BJ (cell line): Measurements from ENCODE around the gene TP53INP2. TPM values are rescaled to one million over a fixed set of nuclear protein-coding genes. Genes with fewer than 3 reads are reported as not detected.

Source experiments
- CTCF ChIA-PET: fragments of 350-600 bp; formaldehyde crosslinking; extraction: SDS; loops from one replicate; lab custom pipeline; 2021; ENCODE audit warnings: antibody characterized with exemption, inconsistent platforms; lab: Yijun Ruan, JAX
- POLR2A ChIA-PET: fragments of 300-600 bp; sonication (Branson Sonifier 250); formaldehyde crosslinking; extraction: SDS; loops from one replicate; lab custom pipeline; 2021; ENCODE audit warnings: antibody characterized with exemption; lab: Charles Lee
- DNase-seq: peaks from one replicate; pipeline ENCODE4 v3.0.0-alpha.2; 2011; ENCODE audit warnings: low read depth
- H3K27me3 ChIP-seq: 2 replicates; pipeline ENCODE4 v1.6.0; 2011; ENCODE audit warnings: low read length; ENCODE audit not compliant: control insufficient read depth, insufficient read depth
- H3K36me3 ChIP-seq: 2 replicates; pipeline ENCODE4 v1.5.1; 2011; ENCODE audit warnings: low read length; ENCODE audit not compliant: control insufficient read depth, insufficient read depth
- H3K4me3 ChIP-seq: 2 replicates; pipeline ENCODE4 v1.5.1; 2011; ENCODE audit warnings: low read depth, mild to moderate bottlenecking, control low read depth, low read length
- CTCF ChIP-seq: IDR thresholded peaks from 2 replicates; pipeline ENCODE4 v1.5.1; 2011; ENCODE audit warnings: low read depth, mild to moderate bottlenecking, control low read depth, inconsistent platforms, low read length, moderate library complexity; ENCODE audit not compliant: insufficient read depth
- polyA plus RNA-seq: library from polyadenylated mRNA; depleted of rRNA; stranded (reverse); fragments of >200 nt; gene quantifications from 2 replicates; pipeline ENCODE4 v1.2.3, GENCODE V29; 2011

TP53INP2 gene
- polyA plus RNA-seq, 1 experiment, result 5.1 TPM

- POLR2A ChIA-PET, result interaction anchor here (0.7 kb wide), 1 partner anchor 24 kb away, joined by 3 read pairs; the partner anchor contains the start of gene TP53INP2
- H3K4me3 ChIP-seq, result no peak overlapping the region
- no peaks in the 10 kb centered on the region for H3K27me3 ChIP-seq
- H3K36me3 ChIP-seq, result no peaks in the 10 kb centered on the region
- DNase-seq, result no peak
- CTCF ChIA-PET, result interaction anchor here (1.1 to 1.2 kb wide), 2 partner anchors 102 to 142 kb away, joined by 3 read pairs; no protein-coding TSS in a partner anchor
- TF ChIP-seq CTCF, result no peak
Observed at GRCh38 chr20:34680586-34681175, 23.5 kb upstream of the TP53INP2 start.

- Histone ChIP-seq H3K4me3 (no peak overlapping the region), H3K36me3 (no peaks in the 10 kb centered on the region), H3K27me3 (no peaks in the 10 kb centered on the region)
- ChIA-PET CTCF (no interaction called here), POLR2A (interaction anchor here (0.7 kb wide), 1 partner anchor 22 kb away, joined by 10 read pairs; no protein-coding TSS in a partner anchor)
- TF ChIP-seq CTCF, result no peak
- DNase-seq, result no peak
Observed at GRCh38 chr20:34683667-34684066, 20.5 kb upstream of the TP53INP2 start.

GRCh38 chr20:34689486-34689885, 14.7 kb upstream of the TP53INP2 start:
- Histone ChIP-seq H3K27me3 (no peaks in the 10 kb centered on the region), H3K4me3 (no peak overlapping the region), H3K36me3 (no peaks in the 10 kb centered on the region)
- DNase-seq, result no peak
- ChIA-PET CTCF (interaction anchor here (1.6 kb wide), 1 partner anchor 110 kb away, joined by 5 read pairs; no protein-coding TSS in a partner anchor), POLR2A (no interaction called here)
- no peak for TF ChIP-seq CTCF

- no peak for DNase-seq
- no peaks in the 10 kb centered on the region for H3K36me3 ChIP-seq
- TF ChIP-seq CTCF, result no peak
- CTCF ChIA-PET, result interaction anchor here (0.8 kb wide), 1 partner anchor 379 kb away, joined by 3 read pairs; no protein-coding TSS in a partner anchor
- POLR2A ChIA-PET, result no interaction called here
- H3K4me3 ChIP-seq, result no peak overlapping the region
- H3K27me3 ChIP-seq, result no peaks in the 10 kb centered on the region
Observed at GRCh38 chr20:34691838-34692237, 12.3 kb upstream of the TP53INP2 start.

- DNase-seq, result no peak
- H3K36me3 ChIP-seq, result no peaks in the 10 kb centered on the region
- ChIA-PET CTCF (no interaction called here), POLR2A (interaction anchor here (0.7 kb wide), 1 partner anchor 111 kb away, joined by 6 read pairs; no protein-coding TSS in a partner anchor)
- no peak for TF ChIP-seq CTCF
- H3K27me3 ChIP-seq, result no peaks in the 10 kb centered on the region
- no peak overlapping the region for H3K4me3 ChIP-seq
Observed at GRCh38 chr20:34693414-34693813, 10.7 kb upstream of the TP53INP2 start.
